Ovary (tissue), 9 donors: ENCODE data around the gene AGPAT2. TPM values are rescaled to one million over a fixed set of nuclear protein-coding genes. Genes with fewer than 3 reads are reported as not detected.

Source experiments
- DNase-seq, 5 donors: peaks; one replicate each; pipeline ENCODE4 v3.0.0-alpha.2; 2019 to 2020
- H3K27ac ChIP-seq, 2 donors: fragments of 200-600 bp; one replicate each; pipeline versions ENCODE4 v1.5.1 to v1.8.0; 2019 to 2022
- H3K27me3 ChIP-seq: fragments of 200-600 bp; one replicate; pipeline ENCODE4 v1.8.0; 2022
- H3K36me3 ChIP-seq: fragments of 200-600 bp; sonication (generic); one replicate; pipeline ENCODE4 v1.5.1; 2019
- H3K4me1 ChIP-seq: one replicate; pipeline ENCODE4 v1.8.1; 2013; ENCODE audit warnings: mild to moderate bottlenecking, moderate library complexity; ENCODE audit not compliant: insufficient read depth
- H3K4me3 ChIP-seq: fragments of 200-600 bp; sonication (generic); one replicate; pipeline ENCODE4 v1.5.1; 2017
- H3K9me3 ChIP-seq, 2 donors: fragments of 200-600 bp in 1 of 2; sonication (generic) in 1 of 2; one replicate each; pipeline versions ENCODE4 v1.5.1 to v1.8.1; 2013 to 2019; ENCODE audit warnings: mild to moderate bottlenecking in 1 of 2, moderate library complexity in 1 of 2
- CTCF ChIP-seq, 3 donors: fragments of 450-650 bp in 2 of 3; fragments of 200-600 bp in 1 of 3; IDR thresholded peaks; one replicate each; pipeline versions ENCODE4 v1.5.1 to v1.8.0; 2016 to 2022; ENCODE audit warnings: antibody characterized with exemption in 3 of 3, mild to moderate bottlenecking in 1 of 3
- EP300 ChIP-seq: sonication (generic); formaldehyde crosslinking; IDR thresholded peaks from one replicate; pipeline ENCODE4 v1.6.1; 2017; ENCODE audit warnings: antibody characterized with exemption
- POLR2A ChIP-seq: fragments of 450-650 bp; IDR thresholded peaks from one replicate; pipeline ENCODE4 v1.6.1; 2017; ENCODE audit warnings: antibody characterized with exemption, mild to moderate bottlenecking, moderate library complexity
- WGBS, 3 donors: extraction: QIAGEN DNeasy Blood & Tissue Kit in 1 of 3; methylation state at CpG; one replicate each; pipeline versions ENCODE4 v1.1.5 to v1.1.7; 2013 to 2017; 5-methylcytosine and 5-hydroxymethylcytosine counted together
- intact Hi-C, 4 donors: fragments of 100-400 bp; cut with DNase I; formaldehyde crosslinking; loops; one replicate each; pipeline versions ENCODE4 v1.11.0 to v1.15.1; 2022 to 2023
- polyA plus RNA-seq, 2 donors: library from polyadenylated mRNA; stranded (reverse); fragments of 200-250 nt in 1 of 2; fragments of 350-450 nt in 1 of 2; fragmentation: Illumina TruSeq in 1 of 2; extraction: RNeasy Lipid Tissue Mini Kit (QIAGEN cat#74804) in 1 of 2; gene quantifications; one replicate each; pipeline ENCODE4 v1.2.3, GENCODE V29; 2013 to 2014
- total RNA-seq, 7 donors: library from RNA; depleted of rRNA in 2 of 7; stranded (reverse); fragments of >200 nt in 2 of 7; fragmentation: NEBNext Ultra II Directional in 3 of 7; extraction: Animal tissue kit (Norgen Biotek cat#: 25700) in 3 of 7; gene quantifications; one replicate each; pipeline versions ENCODE4 v1.1.0 to v1.2.4, GENCODE V29; 2016 to 2023
- donor health status: DM: no; HTN: no; CAD: no; lungs with moderate emphysema.
- donor health status: DM: no; HTN: no; CAD: no.
- donor health status: Bipolar disorder and iron deficiency.
- donor health status: DM: yes; HTN: yes; CAD: no.
- donor health status: DM: no; HTN: no; CAD: no.
- donor health status: DM: yes; HTN: yes; CAD: no.

The AGPAT2 gene
- total and polyA plus RNA-seq, 9 donors, result 6.1 to 40.9 (median 23.9) TPM

GRCh38 chr9:136674786-136675349 is 12.4 kb downstream of the AGPAT2 start:
- Histone ChIP-seq H3K4me1 (no peaks in the 10 kb centered on the region), H3K9me3 (no peaks in the 10 kb centered on the region), H3K27me3 (no peaks in the 10 kb centered on the region), H3K27ac (no peak overlapping the region), H3K36me3 (no peaks in the 10 kb centered on the region), H3K4me3 (no peak overlapping the region)
- 76 to 86% (median 81%) methylated on average over 9 to 11 of the region's 11 CpGs for WGBS, 3 donors
- no peak for DNase-seq
- intact Hi-C loops, result no loop called here
- TF ChIP-seq CTCF (IDR thresholded peaks at IDR 0.05) (no peak), POLR2A (no peak), EP300 (no peak)

GRCh38 chr9:136673975-136674785 is 13.1 kb downstream of the AGPAT2 start:
- no peaks in the 10 kb centered on the region for H3K27me3 ChIP-seq
- intact Hi-C loops, result no loop called here
- no peaks in the 10 kb centered on the region for H3K9me3 ChIP-seq
- no peak for DNase-seq
- 78 to 87% (median 80%) methylated on average over 26 of the region's 26 CpGs for WGBS, 3 donors
- no peaks in the 10 kb centered on the region for H3K4me1 ChIP-seq
- no peak overlapping the region for H3K27ac ChIP-seq
- TF ChIP-seq POLR2A (no peak), CTCF (IDR thresholded peaks at IDR 0.05) (no peak), EP300 (no peak)
- H3K36me3 ChIP-seq, result no peaks in the 10 kb centered on the region
- no peak overlapping the region for H3K4me3 ChIP-seq

GRCh38 chr9:136673088-136673974 is 13.9 kb downstream of the AGPAT2 start:
- H3K27me3 ChIP-seq, result no peaks in the 10 kb centered on the region
- H3K4me1 ChIP-seq, result no peaks in the 10 kb centered on the region
- H3K36me3 ChIP-seq, result no peaks in the 10 kb centered on the region
- WGBS, 3 donors, result 75 to 79% (median 76%) methylated on average over 33 to 35 of the region's 35 CpGs
- no peaks in the 10 kb centered on the region for H3K9me3 ChIP-seq
- intact Hi-C loops, result no loop called here
- no peak for TF ChIP-seq EP300
- no peak overlapping the region for H3K27ac ChIP-seq
- no peak for DNase-seq
- H3K4me3 ChIP-seq, result no peak overlapping the region

- H3K36me3 ChIP-seq, result no peaks in the 10 kb centered on the region
- H3K9me3 ChIP-seq, result no peaks in the 10 kb centered on the region
These were observed 14.7 kb downstream of the AGPAT2 start for GRCh38 chr9:136672431-136673087.

More at GRCh38 chr9:136672431-136673087, 14.7 kb downstream of the AGPAT2 start:
- H3K27ac ChIP-seq, result no peak overlapping the region
- TF ChIP-seq EP300 (no peak), POLR2A (no peak), CTCF (IDR thresholded peaks at IDR 0.05) (no peak)
- H3K4me1 ChIP-seq, result no peaks in the 10 kb centered on the region
- intact Hi-C loops, result no loop called here
- no peak for DNase-seq
- WGBS, 3 donors, result 60 to 62% (median 61%) methylated on average over 14 of the region's 14 CpGs
- H3K4me3 ChIP-seq, result no peak overlapping the region
- no peaks in the 10 kb centered on the region for H3K27me3 ChIP-seq
